Measurements from ENCODE around the gene CENPN. TPM values are rescaled to one million over a fixed set of nuclear protein-coding genes. Genes with fewer than 3 reads are reported as not detected.

The CENPN gene
- total RNA-seq, 1 experiment from 2014 or later = 38.4 TPM

DNA sequence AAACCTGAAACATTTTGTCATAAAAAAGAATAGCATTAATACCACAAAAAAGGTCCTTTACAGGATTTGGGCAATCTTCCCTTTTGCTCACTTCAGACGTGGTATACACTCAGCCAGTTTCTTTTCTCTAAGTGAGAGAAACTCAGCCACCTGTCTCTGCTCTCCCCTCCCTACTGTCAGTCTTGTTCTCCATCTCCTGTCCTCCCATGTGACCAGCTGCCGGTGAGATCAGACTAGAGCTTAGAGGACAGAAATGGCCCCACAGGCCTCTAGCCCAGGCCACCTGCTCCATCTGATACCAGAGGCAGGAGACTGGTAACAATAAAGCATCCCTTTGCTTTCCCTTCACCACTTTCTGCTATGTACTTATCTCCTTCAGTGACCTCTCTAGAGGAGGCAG lies 35.2 kb upstream of the CENPN start:
- no peak overlapping the region for H3K4me3 Mint-ChIP-seq (ENCODE audit: unreplicated experiment)
- ChIA-PET CTCF (interaction anchor here (0.6 kb wide), 1 partner anchor 35 kb away, joined by 3 read pairs; no protein-coding TSS in a partner anchor), POLR2A (interaction anchor here (0.9 kb wide), 1 partner anchor 11 kb away, joined by 3 read pairs; no protein-coding TSS in a partner anchor)
- DNase-seq (ENCODE audit: unreplicated experiment) = no peak
- peaks cover 14% of the 10 kb centered on the region for H3K4me1 Mint-ChIP-seq (ENCODE audit: insufficient read depth, unreplicated experiment)
- peaks cover 12% of the 10 kb centered on the region for H3K36me3 Mint-ChIP-seq (ENCODE audit: insufficient read depth, unreplicated experiment)
- TF ChIP-seq, protein P1, sequence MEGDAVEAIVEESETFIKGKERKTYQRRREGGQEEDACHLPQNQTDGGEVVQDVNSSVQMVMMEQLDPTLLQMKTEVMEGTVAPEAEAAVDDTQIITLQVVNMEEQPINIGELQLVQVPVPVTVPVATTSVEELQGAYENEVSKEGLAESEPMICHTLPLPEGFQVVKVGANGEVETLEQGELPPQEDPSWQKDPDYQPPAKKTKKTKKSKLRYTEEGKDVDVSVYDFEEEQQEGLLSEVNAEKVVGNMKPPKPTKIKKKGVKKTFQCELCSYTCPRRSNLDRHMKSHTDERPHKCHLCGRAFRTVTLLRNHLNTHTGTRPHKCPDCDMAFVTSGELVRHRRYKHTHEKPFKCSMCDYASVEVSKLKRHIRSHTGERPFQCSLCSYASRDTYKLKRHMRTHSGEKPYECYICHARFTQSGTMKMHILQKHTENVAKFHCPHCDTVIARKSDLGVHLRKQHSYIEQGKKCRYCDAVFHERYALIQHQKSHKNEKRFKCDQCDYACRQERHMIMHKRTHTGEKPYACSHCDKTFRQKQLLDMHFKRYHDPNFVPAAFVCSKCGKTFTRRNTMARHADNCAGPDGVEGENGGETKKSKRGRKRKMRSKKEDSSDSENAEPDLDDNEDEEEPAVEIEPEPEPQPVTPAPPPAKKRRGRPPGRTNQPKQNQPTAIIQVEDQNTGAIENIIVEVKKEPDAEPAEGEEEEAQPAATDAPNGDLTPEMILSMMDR (IDR thresholded peaks at IDR 0.05; ENCODE audit: unreplicated experiment) = no peak
- BruUV-seq (replicated peaks) = no TSS peak
- no peak overlapping the region for H3K27ac Mint-ChIP-seq (ENCODE audit: low read depth, unreplicated experiment)
- no peaks in the 10 kb centered on the region for H3K9me3 Mint-ChIP-seq (ENCODE audit: unreplicated experiment)
- intact Hi-C loops (cut with micrococcal nuclease) = no loop called here
- no peaks in the 10 kb centered on the region for H3K27me3 Mint-ChIP-seq (ENCODE audit: insufficient read depth, unreplicated experiment)

DNA sequence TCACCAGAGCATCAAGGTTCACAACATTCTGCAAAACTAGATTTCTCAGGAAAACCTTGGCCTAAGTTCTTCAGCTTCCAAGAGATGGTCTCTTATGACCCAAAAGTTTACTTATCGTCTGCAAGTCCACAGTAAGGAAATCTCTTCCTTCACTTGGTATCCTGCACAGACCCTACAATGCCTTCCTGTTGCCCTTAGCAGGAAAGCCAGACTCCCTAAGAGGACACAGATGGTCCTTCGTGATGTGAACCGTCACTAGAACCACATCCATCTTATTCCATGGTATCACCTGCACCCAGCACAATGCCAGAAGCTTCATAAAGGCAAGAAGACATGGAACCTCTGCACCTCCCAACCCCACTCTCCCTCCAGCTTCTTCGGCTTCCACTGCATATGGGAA lies 34.4 kb upstream of the CENPN start:
- Mint-ChIP-seq H3K36me3 (ENCODE audit: insufficient read depth, unreplicated experiment) (peaks cover 12% of the 10 kb centered on the region), H3K4me3 (ENCODE audit: unreplicated experiment) (no peak overlapping the region), H3K27ac (ENCODE audit: low read depth, unreplicated experiment) (no peak overlapping the region), H3K9me3 (ENCODE audit: unreplicated experiment) (no peaks in the 10 kb centered on the region), H3K27me3 (ENCODE audit: insufficient read depth, unreplicated experiment) (no peaks in the 10 kb centered on the region), H3K4me1 (ENCODE audit: insufficient read depth, unreplicated experiment) (peaks cover 14% of the 10 kb centered on the region)
- no peak for DNase-seq (ENCODE audit: unreplicated experiment)
- BruUV-seq (replicated peaks) = no TSS peak
- intact Hi-C loops (cut with micrococcal nuclease) = no loop called here
- TF ChIP-seq, protein P1 (IDR thresholded peaks at IDR 0.05; ENCODE audit: unreplicated experiment) = no peak
- POLR2A ChIA-PET = interaction anchor here (0.9 kb wide), 1 partner anchor 10 kb away, joined by 3 read pairs; no protein-coding TSS in a partner anchor
- CTCF ChIA-PET = interaction anchor here (0.6 kb wide), 1 partner anchor 35 kb away, joined by 3 read pairs; no protein-coding TSS in a partner anchor

DNA sequence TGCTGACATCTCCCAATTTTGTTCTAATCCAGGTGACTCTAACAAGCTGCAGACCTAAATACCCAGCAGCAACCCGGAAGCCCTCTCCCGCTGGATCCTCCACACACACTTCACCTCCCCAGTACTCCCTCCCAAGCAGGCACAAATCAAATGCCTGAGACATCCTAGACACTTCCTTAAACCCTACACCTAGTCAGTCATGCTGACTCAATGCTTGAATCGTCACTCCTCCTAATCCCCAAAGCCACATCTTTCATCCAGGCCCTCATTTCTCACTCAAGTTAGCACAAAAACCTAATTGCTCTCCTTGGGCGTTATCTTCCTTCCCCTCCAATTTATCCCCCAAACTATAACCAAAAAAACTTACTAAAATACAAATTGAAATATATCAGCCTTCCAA lies 33.0 kb upstream of the CENPN start:
- peaks cover 14% of the 10 kb centered on the region for H3K36me3 Mint-ChIP-seq (ENCODE audit: insufficient read depth, unreplicated experiment)
- H3K4me1 Mint-ChIP-seq (ENCODE audit: insufficient read depth, unreplicated experiment) = peaks cover 9% of the 10 kb centered on the region
- H3K4me3 Mint-ChIP-seq (ENCODE audit: unreplicated experiment) = no peak overlapping the region
- no TSS peak for BruUV-seq (replicated peaks)
- no peaks in the 10 kb centered on the region for H3K9me3 Mint-ChIP-seq (ENCODE audit: unreplicated experiment)
- peak overlapping the region; percentile 8 for H3K27ac Mint-ChIP-seq (ENCODE audit: low read depth, unreplicated experiment)
- intact Hi-C loops (cut with micrococcal nuclease) = no loop called here
- ChIA-PET CTCF (interaction anchor here (0.7 to 2.7 kb wide), 9 partner anchors 12 to 711 kb away, joined by 3 to 9 read pairs (median 3); no protein-coding TSS in a partner anchor), POLR2A (interaction anchor here (1.7 kb wide), 1 partner anchor 19 kb away, joined by 6 read pairs; no protein-coding TSS in a partner anchor)
- no peak for DNase-seq (ENCODE audit: unreplicated experiment)
- TF ChIP-seq, protein P1 (IDR thresholded peaks at IDR 0.05; ENCODE audit: unreplicated experiment) = no peak
- H3K27me3 Mint-ChIP-seq (ENCODE audit: insufficient read depth, unreplicated experiment) = no peaks in the 10 kb centered on the region

DNA sequence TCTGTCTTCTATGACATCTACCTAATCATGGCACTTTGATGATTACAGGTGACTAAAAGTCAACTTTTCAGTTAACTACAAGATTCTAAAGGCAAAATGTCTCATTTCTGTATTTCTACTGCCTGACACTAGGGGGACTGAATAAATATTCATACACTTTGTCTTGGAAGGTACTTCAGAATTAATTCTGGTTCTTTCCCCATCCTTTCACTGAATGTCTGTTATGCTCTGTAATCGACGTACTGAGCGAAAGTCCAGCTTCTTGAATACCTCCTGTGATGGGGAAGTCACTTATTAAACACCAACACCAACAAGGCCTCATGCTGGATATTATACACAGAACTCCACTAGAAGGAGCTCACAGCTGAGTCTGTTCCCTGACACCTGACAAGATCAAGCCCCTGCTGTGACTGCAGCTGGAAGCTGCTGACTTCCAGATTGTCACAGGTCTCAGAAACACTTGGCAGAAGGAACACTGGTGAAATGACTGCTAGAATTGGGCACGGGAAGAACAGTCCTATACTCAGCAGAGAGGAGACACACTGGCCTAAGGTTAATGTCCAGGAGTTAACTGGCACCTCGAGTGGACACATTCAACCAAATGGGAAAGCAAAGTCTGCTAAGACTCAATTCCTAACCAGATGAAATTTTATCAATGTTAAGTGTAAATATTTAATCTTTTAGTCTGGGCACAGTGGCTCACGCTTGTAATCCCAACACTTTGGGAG lies 32.2 kb upstream of the CENPN start:
- Mint-ChIP-seq H3K9me3 (ENCODE audit: unreplicated experiment) (no peaks in the 10 kb centered on the region), H3K36me3 (ENCODE audit: insufficient read depth, unreplicated experiment) (peaks cover 18% of the 10 kb centered on the region), H3K27ac (ENCODE audit: low read depth, unreplicated experiment) (peak overlapping the region; percentile 8), H3K4me1 (ENCODE audit: insufficient read depth, unreplicated experiment) (peaks cover 5% of the 10 kb centered on the region), H3K4me3 (ENCODE audit: unreplicated experiment) (no peak overlapping the region), H3K27me3 (ENCODE audit: insufficient read depth, unreplicated experiment) (no peaks in the 10 kb centered on the region)
- ChIA-PET POLR2A (interaction anchor here (1.7 kb wide), 1 partner anchor 18 kb away, joined by 6 read pairs; no protein-coding TSS in a partner anchor), CTCF (interaction anchor here (0.6 to 2.7 kb wide), 16 partner anchors 11 to 1144 kb away, joined by 3 to 9 read pairs (median 3); no protein-coding TSS in a partner anchor)
- TF ChIP-seq, protein P1 (IDR thresholded peaks at IDR 0.05; ENCODE audit: unreplicated experiment) = peak; percentile 42
- intact Hi-C loops (cut with micrococcal nuclease) = no loop called here
- no TSS peak for BruUV-seq (replicated peaks)
- DNase-seq (ENCODE audit: unreplicated experiment) = no peak

All from MCF 10A (cell line).